HG02571 (cell line): Measurements from ENCODE around the gene MED31.
"Not testable (repeated sequence)": the region's sequence is repeated elsewhere in the genome, so short reads cannot be mapped to it uniquely, and the experiment has no call there.

Source experiments
- ATAC-seq: cut with Tn5 transposase; IDR thresholded peaks from one replicate; pipeline ENCODE4 v1.9.1; 2021; ENCODE audit warnings: mild to moderate bottlenecking, moderate library complexity; ENCODE audit not compliant: unreplicated experiment

MED31 gene

GRCh38 chr17:6656797-6657632, 5.6 kb upstream of the MED31 start:
- ATAC-seq: not testable (repeated sequence)

GRCh38 chr17:6655732-6656361, 4.4 kb upstream of the MED31 start:
- ATAC-seq: not testable (repeated sequence)

- no peak for ATAC-seq
Observed at GRCh38 chr17:6654841-6655731, 3.7 kb upstream of the MED31 start.

- no peak for ATAC-seq
Observed at GRCh38 chr17:6651919-6652452, 581 bp upstream of the MED31 start.

GRCh38 chr17:6648181-6648580, 3.2 kb downstream of the MED31 start:
- no peak for ATAC-seq

GRCh38 chr17:6643451-6644125, 7.8 kb downstream of the MED31 start:
- ATAC-seq: no peak

GRCh38 chr17:6642592-6642991, 8.8 kb downstream of the MED31 start:
- ATAC-seq: no peak

- ATAC-seq: peak; percentile 7
Observed at GRCh38 chr17:6641247-6641863, 10.1 kb downstream of the MED31 start.

GRCh38 chr17:6640536-6641246, 10.7 kb downstream of the MED31 start, which contains the start of the genes KIAA0753 and TXNDC17:
KIAA0753 (minus strand) TSS chr17:6640711; CDS start chr17:6635103, 5,608 bp downstream.
TXNDC17 (plus strand) TSS chr17:6641060; CDS start chr17:6641083, 23 bp downstream.
- ATAC-seq: peak; percentile 87

- no peak for ATAC-seq
Observed at GRCh38 chr17:6639586-6640535, 11.5 kb downstream of the MED31 start.

- ATAC-seq: no peak
Observed at GRCh38 chr17:6639014-6639585, 12.3 kb downstream of the MED31 start.

GRCh38 chr17:6638046-6638908, 13.1 kb downstream of the MED31 start:
- no peak for ATAC-seq

- no peak for ATAC-seq
Observed at GRCh38 chr17:6637458-6637840, 14.0 kb downstream of the MED31 start.

GRCh38 chr17:6636616-6637457, 14.6 kb downstream of the MED31 start:
- no peak for ATAC-seq

GRCh38 chr17:6636105-6636504, 15.3 kb downstream of the MED31 start:
- no peak for ATAC-seq

- ATAC-seq: no peak
Observed at GRCh38 chr17:6633263-6633662, 18.1 kb downstream of the MED31 start.
